Fibroblast of pulmonary artery (primary cell): ENCODE data around the gene SPPL2A.

Source experiments
- DNase-seq: peaks from one replicate; pipeline ENCODE4 v3.0.0-alpha.2; 2010; ENCODE audit warnings: low read depth
- H3K4me3 ChIP-seq: replicated peaks from 2 replicates; pipeline ENCODE4 v1.5.1; 2011; ENCODE audit warnings: low read depth, mild to moderate bottlenecking, control low read depth, low read length, moderate library complexity
- CTCF ChIP-seq: IDR thresholded peaks from 2 replicates; pipeline ENCODE4 v1.5.1; 2011; ENCODE audit warnings: mild to moderate bottlenecking, control low read depth, low read length, inconsistent platforms; ENCODE audit errors: missing control alignments

The SPPL2A gene

GRCh38 chr15:50803479-50804180 lies 38.1 kb upstream of the SPPL2A start:
- no peak overlapping the region for H3K4me3 ChIP-seq
- DNase-seq = no peak
- TF ChIP-seq CTCF = no peak

GRCh38 chr15:50800715-50801114 lies 35.2 kb upstream of the SPPL2A start:
- DNase-seq = no peak
- H3K4me3 ChIP-seq = no peak overlapping the region
- no peak for TF ChIP-seq CTCF

GRCh38 chr15:50798684-50799083 lies 33.2 kb upstream of the SPPL2A start:
- H3K4me3 ChIP-seq = no peak overlapping the region
- no peak for DNase-seq
- TF ChIP-seq CTCF = no peak

GRCh38 chr15:50797926-50798325 lies 32.4 kb upstream of the SPPL2A start:
- DNase-seq = no peak
- H3K4me3 ChIP-seq = no peak overlapping the region
- no peak for TF ChIP-seq CTCF

GRCh38 chr15:50791486-50791885 lies 26.0 kb upstream of the SPPL2A start:
- DNase-seq = no peak
- TF ChIP-seq CTCF = no peak
- no peak overlapping the region for H3K4me3 ChIP-seq

GRCh38 chr15:50790778-50791453 lies 25.4 kb upstream of the SPPL2A start:
- H3K4me3 ChIP-seq = no peak overlapping the region
- no peak for DNase-seq
- TF ChIP-seq CTCF = no peak

- no peak for DNase-seq
- no peak overlapping the region for H3K4me3 ChIP-seq
- no peak for TF ChIP-seq CTCF
Measured at GRCh38 chr15:50786871-50787270, 21.4 kb upstream of the SPPL2A start.
